ENCODE measurements around the gene C14orf119. TPM values are rescaled to one million over a fixed set of nuclear protein-coding genes. Genes with fewer than 3 reads are reported as not detected.

The C14orf119 gene
- total RNA-seq, 3 donors from 2014 or later: 29.6 to 34.4 (median 32.8) TPM

- Histone ChIP-seq H3K27me3 (no peaks in the 10 kb centered on the region), H3K4me1 (peaks cover 0 to 9% of the 10 kb centered on the region in 2 donors), H3K27ac (no peak overlapping the region), H3K36me3 (peaks cover 5% of the 10 kb centered on the region), H3K4me3 (no peak overlapping the region), H3K9me3 (no peaks in the 10 kb centered on the region)
- DNase-seq (ENCODE audit: low spot score in 2 of 2): no peak
- TF ChIP-seq, protein P1, sequence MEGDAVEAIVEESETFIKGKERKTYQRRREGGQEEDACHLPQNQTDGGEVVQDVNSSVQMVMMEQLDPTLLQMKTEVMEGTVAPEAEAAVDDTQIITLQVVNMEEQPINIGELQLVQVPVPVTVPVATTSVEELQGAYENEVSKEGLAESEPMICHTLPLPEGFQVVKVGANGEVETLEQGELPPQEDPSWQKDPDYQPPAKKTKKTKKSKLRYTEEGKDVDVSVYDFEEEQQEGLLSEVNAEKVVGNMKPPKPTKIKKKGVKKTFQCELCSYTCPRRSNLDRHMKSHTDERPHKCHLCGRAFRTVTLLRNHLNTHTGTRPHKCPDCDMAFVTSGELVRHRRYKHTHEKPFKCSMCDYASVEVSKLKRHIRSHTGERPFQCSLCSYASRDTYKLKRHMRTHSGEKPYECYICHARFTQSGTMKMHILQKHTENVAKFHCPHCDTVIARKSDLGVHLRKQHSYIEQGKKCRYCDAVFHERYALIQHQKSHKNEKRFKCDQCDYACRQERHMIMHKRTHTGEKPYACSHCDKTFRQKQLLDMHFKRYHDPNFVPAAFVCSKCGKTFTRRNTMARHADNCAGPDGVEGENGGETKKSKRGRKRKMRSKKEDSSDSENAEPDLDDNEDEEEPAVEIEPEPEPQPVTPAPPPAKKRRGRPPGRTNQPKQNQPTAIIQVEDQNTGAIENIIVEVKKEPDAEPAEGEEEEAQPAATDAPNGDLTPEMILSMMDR (IDR thresholded peaks at IDR 0.05): no peak
- no peak for TF ChIP-seq POLR2A (IDR thresholded peaks at IDR 0.05)
- no peak for TF ChIP-seq POLR2AphosphoS5 (IDR thresholded peaks at IDR 0.05)
- intact Hi-C loops (cut with DNase I; ENCODE audit: low total_unique reads): loop anchor here (1.0 kb wide), 1 partner anchor 73 kb away; no protein-coding TSS in a partner anchor
Measured at GRCh38 chr14:23054000-23054811, 41.1 kb upstream of the C14orf119 start.

DNA sequence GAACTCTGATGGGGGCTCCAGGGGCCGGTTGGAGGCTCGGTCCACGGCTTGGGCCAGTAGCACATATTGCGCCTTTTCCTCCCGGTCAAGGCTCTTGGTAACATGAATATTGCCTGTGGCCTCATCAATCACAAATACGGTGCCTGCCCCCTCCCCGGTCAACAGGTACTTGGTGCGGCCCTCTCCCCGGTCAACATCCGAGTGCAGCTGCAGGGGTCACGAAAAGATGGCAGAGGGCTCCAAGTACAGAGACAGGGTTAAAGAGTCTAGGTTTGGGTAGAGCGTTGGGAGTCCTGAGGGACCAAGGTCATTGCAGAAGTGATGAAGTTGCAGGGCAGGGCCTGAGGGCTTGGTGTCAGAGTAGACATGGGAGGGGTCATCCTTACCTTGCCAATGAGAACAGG is 40.2 kb upstream of the C14orf119 start:
- no peaks in the 10 kb centered on the region for H3K27me3 ChIP-seq
- no peak overlapping the region for H3K4me3 ChIP-seq
- no peaks in the 10 kb centered on the region for H3K9me3 ChIP-seq
- H3K36me3 ChIP-seq: peaks cover 6% of the 10 kb centered on the region
- H3K4me1 ChIP-seq: peaks cover 0 to 9% of the 10 kb centered on the region in 2 donors
- no peak for DNase-seq (ENCODE audit: low spot score in 2 of 2)
- H3K27ac ChIP-seq: no peak overlapping the region
- TF ChIP-seq POLR2AphosphoS5 (IDR thresholded peaks at IDR 0.05) (no peak), POLR2A (IDR thresholded peaks at IDR 0.05) (no peak)
- TF ChIP-seq, protein P1 (IDR thresholded peaks at IDR 0.05): no peak
- intact Hi-C loops (cut with DNase I; ENCODE audit: low total_unique reads): no loop called here

DNA sequence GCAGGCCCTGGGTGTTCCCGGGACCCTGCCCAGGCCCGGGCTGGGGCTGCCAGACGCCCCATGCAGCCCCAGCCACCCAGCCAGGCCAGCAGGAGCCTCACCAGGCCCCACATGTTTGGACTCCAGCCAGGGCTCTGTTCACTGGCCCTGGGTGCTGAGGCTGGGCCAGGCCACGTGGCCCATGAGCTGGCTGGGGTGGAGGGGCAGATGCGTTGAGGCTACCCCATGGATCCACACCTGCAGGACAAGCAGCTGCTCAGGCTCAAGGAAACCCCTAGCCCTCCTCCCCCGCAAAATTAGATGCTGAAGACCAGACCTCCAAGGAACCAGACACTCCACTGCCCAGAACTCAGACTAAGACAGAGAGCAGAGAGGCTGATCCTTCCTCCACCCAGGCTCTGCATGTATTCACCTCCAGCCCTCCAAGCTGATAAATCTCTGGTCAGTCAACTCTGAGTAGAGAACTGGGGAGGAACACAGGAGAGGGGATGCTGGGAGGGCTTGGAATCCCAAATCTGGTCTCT is 39.6 kb upstream of the C14orf119 start:
- no peak overlapping the region for H3K4me3 ChIP-seq
- peaks cover 6% of the 10 kb centered on the region for H3K36me3 ChIP-seq
- no peaks in the 10 kb centered on the region for H3K9me3 ChIP-seq
- intact Hi-C loops (cut with DNase I; ENCODE audit: low total_unique reads): no loop called here
- H3K4me1 ChIP-seq: peaks cover 0 to 9% of the 10 kb centered on the region in 2 donors
- no peaks in the 10 kb centered on the region for H3K27me3 ChIP-seq
- DNase-seq (ENCODE audit: low spot score in 2 of 2): no peak
- TF ChIP-seq POLR2A (IDR thresholded peaks at IDR 0.05) (no peak), POLR2AphosphoS5 (IDR thresholded peaks at IDR 0.05) (no peak)
- TF ChIP-seq, protein P1 (IDR thresholded peaks at IDR 0.05): no peak
- no peak overlapping the region for H3K27ac ChIP-seq

DNA sequence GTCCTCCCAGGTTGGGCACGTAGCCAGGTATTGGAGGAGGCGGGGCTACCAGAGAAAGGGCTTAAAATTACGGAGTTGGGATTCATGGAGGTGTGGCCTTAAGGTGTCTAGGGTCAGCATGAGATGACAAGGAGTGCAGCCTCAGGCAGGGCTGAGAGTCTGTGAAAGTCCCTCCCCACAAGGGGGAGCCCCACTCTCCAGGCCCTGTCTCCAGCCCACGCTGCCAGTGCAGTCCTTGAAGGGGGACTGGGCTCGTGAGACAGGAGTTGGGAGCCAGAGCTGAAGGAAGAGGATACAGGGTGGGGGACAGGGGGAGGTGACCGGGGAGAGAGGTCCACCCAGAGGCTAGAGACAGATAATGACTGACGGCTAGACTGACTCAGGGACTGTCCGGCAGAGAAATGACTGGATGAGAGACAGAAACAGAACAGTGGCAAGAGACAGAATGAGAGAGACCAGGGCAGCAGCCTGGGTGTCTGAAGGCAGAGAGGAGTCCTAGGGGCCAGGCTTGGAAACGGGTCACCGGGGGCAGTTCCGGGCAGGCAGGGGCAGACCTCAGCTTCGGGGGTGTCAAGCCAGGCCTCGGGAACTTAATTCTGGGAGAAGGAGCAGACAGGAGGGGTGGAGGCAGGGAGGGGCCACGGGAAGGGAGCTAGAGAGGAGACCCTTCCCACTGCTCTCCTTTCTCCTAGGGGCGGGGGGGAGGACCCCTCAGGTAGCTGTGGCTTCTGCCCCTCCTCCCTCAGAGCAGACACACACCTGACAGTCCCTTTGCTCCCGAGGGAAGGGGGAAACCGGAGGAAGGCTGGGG is 39.0 kb upstream of the C14orf119 start:
- H3K27me3 ChIP-seq: no peaks in the 10 kb centered on the region
- DNase-seq (ENCODE audit: low spot score in 2 of 2): no peak
- peaks cover 9% of the 10 kb centered on the region for H3K36me3 ChIP-seq
- no peaks in the 10 kb centered on the region for H3K9me3 ChIP-seq
- intact Hi-C loops (cut with DNase I; ENCODE audit: low total_unique reads): no loop called here
- H3K4me1 ChIP-seq: peaks cover 0 to 9% of the 10 kb centered on the region in 2 donors
- H3K4me3 ChIP-seq: peak overlapping the region; percentile 63 to 78 (median 74)
- no peak overlapping the region for H3K27ac ChIP-seq
- TF ChIP-seq POLR2AphosphoS5 (IDR thresholded peaks at IDR 0.05): no peak
- TF ChIP-seq, protein P1 (IDR thresholded peaks at IDR 0.05): peak in 2 of 3 donors; percentile 38 to 44
- TF ChIP-seq POLR2A (IDR thresholded peaks at IDR 0.05): no peak

All from breast epithelium (tissue), 4 donors.